HL-60 (cell line): Measurements from ENCODE around the gene FKBP6.

Experiments
- DNase-seq, 2 experiments: peaks; one replicate each; pipeline ENCODE4 v3.0.0-alpha.2; 2010 to 2020; ENCODE audit warnings: low read depth in 1 of 2, low spot score in 1 of 2
- H3K27ac ChIP-seq: fragments of 250-450 bp; sonication (Bioruptor Pico); replicated peaks from 2 replicates; pipeline ENCODE4 v1.5.1; 2020; ENCODE audit warnings: mild to moderate bottlenecking, moderate library complexity
- H3K27me3 ChIP-seq: fragments of 250-450 bp; sonication (Bioruptor Pico); 2 replicates; pipeline ENCODE4 v1.5.1; 2021; ENCODE audit warnings: mild to moderate bottlenecking, moderate library complexity; ENCODE audit not compliant: insufficient read depth, poor library complexity, severe bottlenecking
- H3K4me3 ChIP-seq: replicated peaks from 2 replicates; pipeline ENCODE4 v1.5.1; 2011; ENCODE audit warnings: mild to moderate bottlenecking, control low read depth, low read length; ENCODE audit not compliant: insufficient read depth
- CTCF ChIP-seq: IDR thresholded peaks from one replicate; pipeline ENCODE4 v1.5.1; 2011; ENCODE audit warnings: low read length, control low read depth, inconsistent platforms; ENCODE audit not compliant: insufficient read depth
- GABPA ChIP-seq: IDR thresholded peaks from 2 replicates; pipeline ENCODE4 v1.6.1; 2012; ENCODE audit warnings: low read depth
- POLR2AphosphoS5 ChIP-seq: IDR thresholded peaks from 2 replicates; pipeline ENCODE4 v1.6.1; 2012; ENCODE audit warnings: low read depth
- SPI1 ChIP-seq: IDR thresholded peaks from 2 replicates; pipeline ENCODE4 v1.6.1; 2012; ENCODE audit warnings: low read depth, mild to moderate bottlenecking, borderline replicate concordance
- TF ChIP-seq, protein P1 (sequence below): IDR thresholded peaks from 2 replicates; pipeline ENCODE4 v1.6.1; 2012; ENCODE audit warnings: low read depth; ENCODE audit not compliant: insufficient replicate concordance

The FKBP6 gene

DNA sequence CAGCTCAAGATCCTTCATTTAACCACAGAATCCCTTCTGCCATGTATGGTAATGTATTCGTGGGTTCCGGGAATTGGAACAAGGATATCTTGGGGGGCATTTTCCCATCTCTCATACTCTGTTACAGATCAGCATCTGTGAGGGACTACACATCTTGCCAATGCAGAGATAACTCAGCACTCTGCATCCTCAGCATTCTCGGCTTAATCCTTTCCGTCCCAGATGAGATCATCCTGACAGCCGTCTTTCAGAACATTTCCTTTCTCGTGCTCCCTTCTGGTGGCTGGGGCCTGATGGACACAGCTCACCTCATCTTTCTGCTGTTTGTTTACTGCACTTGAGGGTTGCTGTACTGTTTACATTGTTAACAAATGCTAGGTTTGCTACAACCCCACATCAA is 25.3 kb downstream of the FKBP6 start:
- no peak overlapping the region for H3K27ac ChIP-seq
- DNase-seq = no peak
- no peaks in the 10 kb centered on the region for H3K27me3 ChIP-seq
- no peak for TF ChIP-seq CTCF
- TF ChIP-seq GABPA = no peak
- TF ChIP-seq, protein P1, sequence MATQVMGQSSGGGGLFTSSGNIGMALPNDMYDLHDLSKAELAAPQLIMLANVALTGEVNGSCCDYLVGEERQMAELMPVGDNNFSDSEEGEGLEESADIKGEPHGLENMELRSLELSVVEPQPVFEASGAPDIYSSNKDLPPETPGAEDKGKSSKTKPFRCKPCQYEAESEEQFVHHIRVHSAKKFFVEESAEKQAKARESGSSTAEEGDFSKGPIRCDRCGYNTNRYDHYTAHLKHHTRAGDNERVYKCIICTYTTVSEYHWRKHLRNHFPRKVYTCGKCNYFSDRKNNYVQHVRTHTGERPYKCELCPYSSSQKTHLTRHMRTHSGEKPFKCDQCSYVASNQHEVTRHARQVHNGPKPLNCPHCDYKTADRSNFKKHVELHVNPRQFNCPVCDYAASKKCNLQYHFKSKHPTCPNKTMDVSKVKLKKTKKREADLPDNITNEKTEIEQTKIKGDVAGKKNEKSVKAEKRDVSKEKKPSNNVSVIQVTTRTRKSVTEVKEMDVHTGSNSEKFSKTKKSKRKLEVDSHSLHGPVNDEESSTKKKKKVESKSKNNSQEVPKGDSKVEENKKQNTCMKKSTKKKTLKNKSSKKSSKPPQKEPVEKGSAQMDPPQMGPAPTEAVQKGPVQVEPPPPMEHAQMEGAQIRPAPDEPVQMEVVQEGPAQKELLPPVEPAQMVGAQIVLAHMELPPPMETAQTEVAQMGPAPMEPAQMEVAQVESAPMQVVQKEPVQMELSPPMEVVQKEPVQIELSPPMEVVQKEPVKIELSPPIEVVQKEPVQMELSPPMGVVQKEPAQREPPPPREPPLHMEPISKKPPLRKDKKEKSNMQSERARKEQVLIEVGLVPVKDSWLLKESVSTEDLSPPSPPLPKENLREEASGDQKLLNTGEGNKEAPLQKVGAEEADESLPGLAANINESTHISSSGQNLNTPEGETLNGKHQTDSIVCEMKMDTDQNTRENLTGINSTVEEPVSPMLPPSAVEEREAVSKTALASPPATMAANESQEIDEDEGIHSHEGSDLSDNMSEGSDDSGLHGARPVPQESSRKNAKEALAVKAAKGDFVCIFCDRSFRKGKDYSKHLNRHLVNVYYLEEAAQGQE = no peak
- TF ChIP-seq POLR2AphosphoS5 = no peak
- TF ChIP-seq SPI1 = no peak
- H3K4me3 ChIP-seq = no peak overlapping the region

DNA sequence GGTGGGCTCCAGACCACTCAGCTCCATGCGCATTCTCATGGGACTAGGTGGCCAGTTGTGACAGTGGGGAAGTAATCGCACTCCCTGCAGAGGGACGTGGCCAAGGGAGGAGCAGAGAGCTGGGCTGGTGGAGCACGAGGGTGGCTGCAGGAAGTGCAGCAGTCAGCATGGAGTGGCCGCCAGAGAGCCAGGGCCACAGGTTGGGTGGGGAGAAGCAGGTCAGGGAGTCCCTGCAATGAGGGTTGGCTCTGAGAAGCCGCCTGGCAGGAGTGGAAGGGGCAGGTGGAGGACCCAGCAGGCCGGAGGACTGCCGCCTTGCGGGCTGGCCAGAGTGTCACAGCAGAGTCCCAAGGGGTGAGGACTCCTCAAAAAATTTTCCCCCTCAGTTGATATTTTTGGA is 26.2 kb downstream of the FKBP6 start:
- Histone ChIP-seq H3K27me3 (no peaks in the 10 kb centered on the region), H3K27ac (no peak overlapping the region), H3K4me3 (no peak overlapping the region)
- TF ChIP-seq, protein P1 = no peak
- TF ChIP-seq POLR2AphosphoS5 (no peak), SPI1 (no peak), GABPA (no peak), CTCF (no peak)
- no peak for DNase-seq

DNA sequence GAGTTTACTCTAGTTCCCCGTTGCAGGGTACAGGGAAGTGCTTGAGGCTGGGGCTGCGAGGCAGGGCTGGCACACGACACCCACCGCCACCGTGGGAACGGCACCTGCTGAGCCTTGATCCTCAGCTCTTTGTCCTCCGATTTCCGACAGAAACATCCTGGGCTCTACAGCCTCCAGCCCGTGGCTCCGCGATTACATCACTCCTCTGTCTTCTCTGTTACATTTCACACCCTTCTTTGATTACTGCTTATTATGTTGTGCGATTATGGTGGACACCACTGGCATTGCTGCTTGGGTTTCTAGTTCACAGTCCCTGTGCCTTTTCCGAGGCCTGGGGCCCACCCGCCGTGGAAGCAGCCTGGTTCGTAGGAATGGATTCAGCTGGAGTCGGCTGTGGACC is 26.9 kb downstream of the FKBP6 start:
- no peaks in the 10 kb centered on the region for H3K27me3 ChIP-seq
- no peak for DNase-seq
- H3K4me3 ChIP-seq = no peak overlapping the region
- no peak overlapping the region for H3K27ac ChIP-seq
- TF ChIP-seq, protein P1 = no peak
- no peak for TF ChIP-seq GABPA
- no peak for TF ChIP-seq POLR2AphosphoS5
- no peak for TF ChIP-seq CTCF
- no peak for TF ChIP-seq SPI1
